ENCODE results near the gene MATK.

The MATK gene

DNA sequence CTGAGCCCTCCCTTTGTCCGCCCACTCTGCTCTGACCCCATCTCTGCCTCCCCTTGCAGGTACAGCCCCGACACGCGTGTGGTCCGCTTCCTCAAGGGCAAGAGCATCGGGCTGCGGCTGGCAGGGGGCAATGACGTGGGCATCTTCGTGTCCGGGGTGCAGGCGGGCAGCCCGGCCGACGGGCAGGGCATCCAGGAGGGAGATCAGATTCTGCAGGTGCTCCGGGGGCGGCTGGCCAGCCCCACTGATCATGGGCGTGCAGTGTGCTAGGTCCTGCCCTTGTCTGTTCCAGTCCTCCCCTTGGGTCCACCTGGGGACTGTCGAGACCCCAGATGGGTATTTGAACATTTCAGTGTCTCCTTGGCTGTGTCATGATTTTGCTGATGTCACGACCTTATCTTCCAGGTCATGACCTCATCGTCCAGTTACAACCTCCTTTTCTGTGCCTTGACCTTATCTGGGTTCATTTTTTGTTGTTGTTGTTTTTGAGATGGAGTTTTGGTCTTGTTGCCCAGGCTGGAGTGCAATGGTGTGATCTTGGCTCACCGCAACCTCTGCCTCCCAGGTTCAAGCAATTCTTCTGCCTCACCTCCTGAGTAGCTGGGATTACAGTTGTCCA, 50.0 kb downstream of the MATK start:
- Histone ChIP-seq H3K27ac (no peak overlapping the region), H3K27me3 (ENCODE audit: insufficient read depth, low read depth, severe bottlenecking) (no peaks in the 10 kb centered on the region), H3K36me3 (peaks cover 88% of the 10 kb centered on the region), H3K4me3 (ENCODE audit: low read depth, low read length) (no peak overlapping the region), H3K9me3 (ENCODE audit: severe bottlenecking) (peaks cover 3% of the 10 kb centered on the region)
- no peak for DNase-seq
- TF ChIP-seq, protein P1, sequence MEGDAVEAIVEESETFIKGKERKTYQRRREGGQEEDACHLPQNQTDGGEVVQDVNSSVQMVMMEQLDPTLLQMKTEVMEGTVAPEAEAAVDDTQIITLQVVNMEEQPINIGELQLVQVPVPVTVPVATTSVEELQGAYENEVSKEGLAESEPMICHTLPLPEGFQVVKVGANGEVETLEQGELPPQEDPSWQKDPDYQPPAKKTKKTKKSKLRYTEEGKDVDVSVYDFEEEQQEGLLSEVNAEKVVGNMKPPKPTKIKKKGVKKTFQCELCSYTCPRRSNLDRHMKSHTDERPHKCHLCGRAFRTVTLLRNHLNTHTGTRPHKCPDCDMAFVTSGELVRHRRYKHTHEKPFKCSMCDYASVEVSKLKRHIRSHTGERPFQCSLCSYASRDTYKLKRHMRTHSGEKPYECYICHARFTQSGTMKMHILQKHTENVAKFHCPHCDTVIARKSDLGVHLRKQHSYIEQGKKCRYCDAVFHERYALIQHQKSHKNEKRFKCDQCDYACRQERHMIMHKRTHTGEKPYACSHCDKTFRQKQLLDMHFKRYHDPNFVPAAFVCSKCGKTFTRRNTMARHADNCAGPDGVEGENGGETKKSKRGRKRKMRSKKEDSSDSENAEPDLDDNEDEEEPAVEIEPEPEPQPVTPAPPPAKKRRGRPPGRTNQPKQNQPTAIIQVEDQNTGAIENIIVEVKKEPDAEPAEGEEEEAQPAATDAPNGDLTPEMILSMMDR (IDR thresholded peaks at IDR 0.05; ENCODE audit: low read depth, low read length) = no peak

DNA sequence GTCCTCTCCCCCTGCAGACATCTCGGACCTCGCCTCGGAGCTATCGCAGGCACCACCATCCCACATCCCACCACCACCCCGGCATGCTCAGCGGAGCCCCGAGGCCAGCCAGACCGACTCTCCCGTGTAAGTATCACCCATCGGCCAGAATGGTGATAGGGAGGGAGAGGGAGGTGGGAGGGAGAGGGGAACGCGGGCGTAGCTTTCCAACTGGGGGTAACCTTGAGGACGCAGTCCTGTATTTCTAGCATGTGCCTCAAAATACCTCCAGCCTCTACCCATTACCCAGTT, 51.9 kb downstream of the MATK start:
- no peak overlapping the region for H3K27ac ChIP-seq
- peaks cover 3% of the 10 kb centered on the region for H3K9me3 ChIP-seq (ENCODE audit: severe bottlenecking)
- no peak for DNase-seq
- no peaks in the 10 kb centered on the region for H3K27me3 ChIP-seq (ENCODE audit: insufficient read depth, low read depth, severe bottlenecking)
- peaks cover 80% of the 10 kb centered on the region for H3K36me3 ChIP-seq
- no peak overlapping the region for H3K4me3 ChIP-seq (ENCODE audit: low read depth, low read length)
- TF ChIP-seq, protein P1 (IDR thresholded peaks at IDR 0.05; ENCODE audit: low read depth, low read length) = no peak

DNA sequence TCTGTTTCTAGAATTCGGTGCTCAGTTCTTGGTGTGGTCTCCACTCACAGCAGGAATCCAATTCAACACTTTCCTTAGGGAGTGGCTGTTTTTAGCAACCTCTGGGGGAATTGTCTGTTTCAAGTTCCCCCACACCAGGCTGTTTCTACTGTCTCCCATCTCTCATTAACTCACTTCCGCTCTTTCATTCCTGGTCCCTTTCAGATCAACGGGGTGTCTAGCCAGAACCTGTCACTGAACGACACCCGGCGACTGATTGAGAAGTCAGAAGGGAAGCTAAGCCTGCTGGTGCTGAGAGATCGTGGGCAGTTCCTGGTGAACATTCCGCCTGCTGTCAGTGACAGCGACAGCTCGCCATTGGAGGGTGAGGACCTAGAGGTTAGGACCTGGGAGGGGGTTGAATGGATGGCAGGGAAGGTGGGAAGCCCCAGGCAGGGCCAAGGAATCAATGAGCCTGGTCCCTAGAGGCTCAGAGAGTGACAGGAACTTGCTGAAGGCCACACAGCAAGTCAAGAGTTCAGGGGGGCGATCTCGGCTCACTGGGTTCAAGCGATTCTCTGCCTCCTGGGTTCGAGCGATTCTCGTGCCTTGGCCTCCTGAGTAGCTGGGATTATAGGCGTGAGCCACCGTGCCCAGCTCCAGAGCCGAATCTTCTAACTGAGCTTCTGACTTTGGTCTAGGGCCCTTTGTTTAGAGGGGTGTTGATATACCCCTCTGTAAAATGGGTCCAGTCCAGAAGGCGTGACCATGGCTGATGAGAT, 52.5 kb downstream of the MATK start:
- DNase-seq = no peak
- H3K9me3 ChIP-seq (ENCODE audit: severe bottlenecking) = peaks cover 3% of the 10 kb centered on the region
- H3K27ac ChIP-seq = no peak overlapping the region
- H3K36me3 ChIP-seq = peaks cover 75% of the 10 kb centered on the region
- no peak overlapping the region for H3K4me3 ChIP-seq (ENCODE audit: low read depth, low read length)
- no peaks in the 10 kb centered on the region for H3K27me3 ChIP-seq (ENCODE audit: insufficient read depth, low read depth, severe bottlenecking)
- TF ChIP-seq, protein P1 (IDR thresholded peaks at IDR 0.05; ENCODE audit: low read depth, low read length) = no peak

DNA sequence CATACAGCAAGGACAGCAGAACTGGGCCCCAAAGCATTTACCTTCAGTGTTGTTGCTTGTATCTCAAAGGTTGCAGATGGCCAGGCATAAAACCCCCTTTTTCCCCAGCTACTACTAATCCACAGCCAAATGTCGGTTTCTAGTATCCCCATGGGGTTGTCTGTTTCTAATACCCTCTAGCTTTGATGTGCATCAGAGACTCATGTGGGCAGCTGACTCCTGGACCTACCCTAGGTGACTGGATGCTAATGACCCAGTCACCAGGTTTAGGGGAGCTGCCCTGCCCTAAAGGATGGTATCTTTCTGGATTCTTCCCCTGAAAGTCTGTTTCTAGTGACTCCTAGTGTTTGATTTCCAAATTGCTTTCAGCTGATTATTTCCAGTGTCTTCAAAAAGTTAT, 54.1 kb downstream of the MATK start:
- peaks cover 61% of the 10 kb centered on the region for H3K36me3 ChIP-seq
- H3K27me3 ChIP-seq (ENCODE audit: insufficient read depth, low read depth, severe bottlenecking) = no peaks in the 10 kb centered on the region
- H3K9me3 ChIP-seq (ENCODE audit: severe bottlenecking) = peaks cover 3% of the 10 kb centered on the region
- TF ChIP-seq, protein P1 (IDR thresholded peaks at IDR 0.05; ENCODE audit: low read depth, low read length) = no peak
- no peak overlapping the region for H3K4me3 ChIP-seq (ENCODE audit: low read depth, low read length)
- no peak for DNase-seq
- no peak overlapping the region for H3K27ac ChIP-seq

DNA sequence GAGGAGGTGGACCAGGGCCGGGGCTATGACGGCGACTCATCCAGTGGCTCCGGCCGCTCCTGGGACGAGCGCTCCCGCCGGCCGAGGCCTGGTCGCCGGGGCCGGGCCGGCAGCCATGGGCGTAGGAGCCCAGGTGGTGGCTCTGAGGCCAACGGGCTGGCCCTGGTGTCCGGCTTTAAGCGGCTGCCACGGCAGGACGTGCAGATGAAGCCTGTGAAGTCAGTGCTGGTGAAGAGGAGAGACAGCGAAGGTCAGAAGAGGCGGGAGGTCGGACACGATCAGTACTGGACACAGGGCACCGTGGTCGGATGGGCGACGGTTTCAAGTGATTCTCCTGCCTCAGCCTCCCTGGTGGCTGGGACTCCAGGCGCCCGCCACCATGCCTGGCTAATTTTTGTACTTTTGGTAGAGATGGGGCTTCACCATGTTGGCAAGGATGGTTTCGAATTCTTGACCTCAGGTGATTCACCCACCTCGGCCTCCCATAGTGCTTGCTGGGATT, 55.7 kb downstream of the MATK start:
- H3K27ac ChIP-seq = no peak overlapping the region
- H3K36me3 ChIP-seq = peaks cover 45% of the 10 kb centered on the region
- no peak for DNase-seq
- H3K9me3 ChIP-seq (ENCODE audit: severe bottlenecking) = peaks cover 3% of the 10 kb centered on the region
- TF ChIP-seq, protein P1 (IDR thresholded peaks at IDR 0.05; ENCODE audit: low read depth, low read length) = no peak
- no peaks in the 10 kb centered on the region for H3K27me3 ChIP-seq (ENCODE audit: insufficient read depth, low read depth, severe bottlenecking)
- no peak overlapping the region for H3K4me3 ChIP-seq (ENCODE audit: low read depth, low read length)

All from WERI-Rb-1 (cell line).